Central memory CD4-positive, alpha-beta T cell (primary cell): ENCODE results near the gene TANGO2.
A peak's percentile ranks its signal among the peaks of the same experiment; 100 is the strongest.
"Not testable (repeated sequence)": the region's sequence is repeated elsewhere in the genome, so short reads cannot be mapped to it uniquely, and the experiment has no call there.

Experiments
- DNase-seq: peaks from one replicate; pipeline ENCODE4 v3.0.0; 2022

Gene TANGO2

DNA sequence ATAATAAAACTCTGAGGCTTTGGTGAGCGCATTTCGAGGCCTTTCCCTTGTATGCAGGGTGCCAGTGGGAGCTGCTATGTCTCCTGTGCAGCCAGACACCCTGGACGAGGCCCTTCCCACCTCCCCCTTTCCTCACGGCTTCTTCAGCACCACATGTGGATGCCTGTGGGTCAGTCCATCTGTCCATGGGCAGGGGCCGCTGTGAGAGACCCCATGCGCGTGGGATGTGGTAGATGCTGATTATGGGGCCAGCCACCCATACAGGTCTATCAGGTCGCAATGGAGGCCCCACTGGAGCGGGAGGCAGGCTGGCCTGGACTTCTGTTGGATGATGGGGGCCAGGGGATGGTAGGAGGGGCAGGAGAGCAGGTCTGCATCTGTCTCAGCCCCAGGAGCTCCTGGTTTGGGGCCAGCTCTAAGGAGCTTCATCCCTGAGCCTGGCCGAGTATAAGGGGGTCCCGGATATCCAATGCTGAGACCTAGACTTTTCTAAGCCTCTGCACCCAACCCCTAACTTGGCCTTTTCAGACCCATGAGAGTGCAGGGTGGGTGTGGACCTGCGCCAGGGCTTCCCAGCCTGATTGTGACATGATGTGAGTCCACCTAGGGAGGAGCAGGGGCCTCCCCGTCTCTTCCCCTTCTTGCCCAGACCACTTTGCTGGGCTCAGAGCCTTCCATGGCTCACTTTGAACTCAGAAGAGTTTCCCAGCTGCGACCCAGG lies 45.1 kb downstream of the TANGO2 start:
- DNase-seq = no peak

DNA sequence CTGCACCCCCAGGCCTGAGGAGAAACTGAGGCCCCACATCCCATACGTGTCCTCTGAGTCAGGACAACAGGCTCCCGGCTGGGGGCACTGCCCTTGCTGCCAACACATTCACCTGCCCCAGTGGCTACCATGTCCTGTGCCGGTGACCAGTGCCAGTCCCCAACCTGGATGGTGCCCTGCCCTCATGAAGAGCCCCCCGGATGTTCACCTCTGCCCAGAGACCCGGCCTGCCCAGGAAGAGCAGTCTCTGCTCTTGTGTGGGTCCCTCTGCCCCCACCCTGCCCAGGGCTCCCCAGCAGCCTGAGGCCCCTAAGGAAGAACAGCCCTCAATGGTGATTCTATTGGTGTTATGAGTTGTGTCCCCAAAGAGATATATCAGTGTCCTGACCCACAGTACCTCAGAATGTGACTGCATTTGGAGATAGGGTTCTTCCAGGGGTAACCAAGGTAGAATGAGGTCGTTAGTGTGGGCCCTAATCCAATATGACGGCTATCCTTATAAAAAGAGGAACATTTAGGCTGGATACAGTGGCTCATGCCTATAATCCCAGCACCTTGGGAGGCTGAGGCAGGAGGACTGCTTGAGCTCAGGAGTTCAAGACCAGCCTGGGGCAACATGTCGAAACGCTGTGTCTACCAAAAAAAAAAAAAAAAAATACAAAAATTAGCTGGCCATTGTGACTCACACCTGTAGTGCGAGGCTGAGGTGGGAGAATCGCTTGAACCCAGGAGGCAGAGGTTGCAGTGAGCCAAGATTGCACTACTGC lies 45.9 kb downstream of the TANGO2 start:
- DNase-seq = no peak

DNA sequence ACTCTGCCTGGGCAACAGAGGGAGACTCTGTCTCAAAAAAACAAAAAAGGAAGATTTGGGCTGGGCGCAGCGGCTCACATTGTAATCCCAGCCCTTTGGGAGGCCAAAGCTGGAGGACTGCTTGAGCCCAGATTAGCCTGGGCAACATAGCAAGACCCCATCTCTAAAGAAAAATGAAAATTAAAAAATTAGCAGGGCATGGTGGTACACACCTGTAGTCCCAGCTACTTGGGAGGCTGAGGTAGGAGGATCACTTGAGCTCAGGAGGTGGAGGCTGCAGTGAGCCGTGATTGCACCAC lies 46.4 kb downstream of the TANGO2 start:
- not testable (repeated sequence) for DNase-seq

DNA sequence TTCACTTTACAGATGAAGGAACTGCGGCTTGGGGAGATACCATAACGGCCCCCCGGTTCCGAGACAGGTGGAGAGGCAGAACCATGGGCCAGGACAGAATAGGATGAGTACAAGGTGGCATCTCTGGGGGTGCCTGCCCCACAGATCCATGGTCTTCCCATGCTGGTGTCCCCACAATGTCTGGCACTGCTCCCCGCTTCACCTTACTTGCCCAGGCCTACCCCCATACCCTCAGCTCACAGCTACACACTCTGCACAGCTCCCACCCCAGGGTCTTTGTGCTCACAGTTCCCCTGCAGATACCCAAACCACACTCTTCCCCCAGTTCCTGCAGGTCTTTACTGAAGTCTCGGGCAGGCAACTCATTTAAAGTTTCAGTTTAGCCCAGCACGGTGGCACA lies 47.7 kb downstream of the TANGO2 start:
- DNase-seq = no peak

DNA sequence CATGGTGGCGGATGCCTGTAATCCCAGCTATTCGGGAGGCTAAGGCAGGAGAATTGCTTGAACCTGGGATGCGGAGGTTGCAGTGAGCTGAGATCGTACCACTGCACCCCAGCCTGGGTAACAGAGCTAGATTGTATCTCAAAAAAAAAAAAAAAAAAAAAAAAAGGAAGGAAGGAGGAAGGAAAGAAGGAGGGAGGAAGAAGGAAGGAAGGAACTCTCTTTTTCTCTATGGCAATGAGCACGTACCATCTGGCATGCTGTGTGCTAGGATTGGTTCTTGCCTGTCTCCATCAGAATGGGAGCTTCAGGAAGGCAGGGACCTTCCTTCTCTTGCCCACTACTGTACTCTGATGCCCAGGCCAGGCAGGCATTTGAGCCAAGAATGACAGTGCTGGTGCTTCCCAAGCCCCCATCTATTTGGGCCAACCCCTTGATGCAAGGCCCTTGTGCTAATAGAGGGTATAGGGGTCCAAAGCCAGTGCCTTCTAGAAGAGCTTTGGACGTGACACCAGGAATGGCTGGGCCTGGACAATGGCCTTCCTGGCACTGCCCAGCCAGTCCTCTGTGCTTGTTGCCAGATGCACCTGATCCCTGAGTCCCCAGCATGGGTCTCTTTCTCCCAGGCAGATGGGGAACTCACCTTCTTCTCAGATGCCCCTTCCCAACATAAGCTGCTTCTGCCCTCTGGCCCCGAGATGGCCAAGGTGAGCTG lies 48.6 kb downstream of the TANGO2 start:
- DNase-seq = no peak

DNA sequence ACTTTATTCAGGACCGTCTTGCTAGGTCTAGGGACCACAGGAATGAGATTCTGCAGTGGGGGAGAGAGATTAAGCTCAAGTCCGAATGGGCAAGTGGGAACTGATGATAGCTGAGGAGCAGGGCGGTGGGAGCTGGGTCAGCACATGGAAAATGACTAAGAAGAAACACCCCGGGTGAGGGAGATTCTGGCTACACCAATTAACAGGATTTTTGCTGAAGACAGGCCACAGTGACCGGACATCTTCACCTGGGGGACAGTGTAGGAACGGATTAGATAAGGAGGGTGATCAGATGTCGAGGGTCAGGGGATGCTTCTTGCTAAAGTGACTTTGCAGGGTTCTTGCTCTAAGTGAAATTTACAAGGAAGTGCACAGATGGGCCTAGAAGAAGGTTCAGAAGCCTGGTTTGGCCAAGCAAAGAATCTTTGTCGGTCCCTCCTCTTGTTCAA lies 50.6 kb downstream of the TANGO2 start:
- DNase-seq = no peak

DNA sequence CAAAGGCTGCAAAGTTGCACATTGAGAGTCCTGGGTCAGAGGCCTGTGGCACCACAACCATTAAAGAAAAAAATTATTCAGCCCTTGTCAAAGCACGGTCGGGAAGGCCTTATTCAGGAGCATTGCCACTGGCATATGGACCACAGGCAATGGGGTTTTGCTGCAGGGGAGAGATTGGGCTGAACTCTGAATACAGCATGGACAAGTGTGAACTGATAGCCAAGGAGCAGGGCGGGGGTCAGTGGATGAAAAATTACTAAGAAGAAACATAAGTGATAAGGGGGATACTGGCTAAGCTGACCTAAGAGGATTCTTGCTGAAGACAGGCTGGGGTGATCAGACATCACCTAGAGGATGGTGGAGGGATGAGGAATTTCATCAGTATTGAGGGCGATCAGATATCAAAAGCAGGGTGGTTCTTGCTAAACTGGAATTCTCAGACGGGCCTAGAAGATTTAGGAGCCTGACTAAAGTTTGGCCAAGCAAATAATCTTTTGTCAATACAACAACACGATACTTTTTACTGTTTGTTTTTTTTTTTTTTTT lies 55.8 kb downstream of the TANGO2 start:
- DNase-seq = no peak

DNA sequence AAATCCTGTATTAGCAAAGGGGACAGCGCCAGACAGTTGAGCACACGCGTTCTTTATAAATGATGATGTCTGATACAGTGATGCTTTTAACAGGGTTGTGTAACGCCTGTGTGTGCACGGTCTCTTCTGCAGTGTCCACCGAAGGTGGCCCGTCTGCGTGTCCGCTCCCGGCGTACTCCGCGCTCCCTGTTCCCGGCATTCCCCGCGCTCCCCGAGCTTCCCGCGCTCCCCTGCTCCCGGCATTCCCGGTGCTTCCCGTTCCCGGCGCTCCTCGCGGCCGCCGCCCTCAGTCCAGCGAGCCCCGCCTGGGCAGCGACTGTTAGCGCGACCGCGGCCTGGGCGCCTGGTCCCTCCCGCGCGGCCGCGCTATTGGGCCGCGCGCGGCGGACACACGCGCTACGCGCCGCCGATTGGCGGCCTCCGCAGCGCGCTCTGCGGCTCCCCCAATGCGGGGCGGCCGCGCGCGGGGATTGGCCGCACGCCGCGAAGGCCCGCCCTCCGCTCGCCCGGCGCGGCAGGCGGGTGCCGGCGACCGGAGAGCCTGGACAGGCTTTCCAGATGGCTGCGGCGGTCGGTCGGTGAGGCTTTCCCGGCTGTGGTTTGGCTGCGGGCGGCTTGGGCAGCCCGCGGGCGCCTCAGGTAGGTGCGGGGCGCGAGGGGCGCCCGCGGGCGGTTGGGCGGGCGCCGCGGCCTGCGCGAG lies 59.0 kb downstream of the TANGO2 start, which contains the start of gene DGCR8:
DGCR8 (plus strand) TSS at position 497 of the 700 bp plus-strand sequence. CDS start 5,723 bp downstream, outside the sequence.
- DNase-seq = peak; percentile 74

DNA sequence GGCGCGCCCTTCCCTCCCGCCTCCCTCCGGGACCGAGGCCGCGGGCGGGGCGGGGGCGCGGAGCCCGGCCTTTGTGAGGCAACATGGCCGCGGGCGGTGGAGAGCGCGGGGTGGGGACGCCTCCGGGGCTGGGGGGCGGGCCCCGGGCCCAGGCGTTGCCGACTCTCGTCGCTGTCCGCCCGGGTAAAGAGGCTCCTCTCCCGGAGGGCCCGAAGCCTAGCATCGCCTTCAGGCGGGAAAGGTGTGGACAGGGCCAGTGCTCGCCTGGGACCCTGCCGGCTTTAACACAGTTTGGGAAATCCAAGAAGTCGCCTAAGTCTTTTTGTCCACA lies 59.5 kb downstream of the TANGO2 start:
- DNase-seq = peak; percentile 73

DNA sequence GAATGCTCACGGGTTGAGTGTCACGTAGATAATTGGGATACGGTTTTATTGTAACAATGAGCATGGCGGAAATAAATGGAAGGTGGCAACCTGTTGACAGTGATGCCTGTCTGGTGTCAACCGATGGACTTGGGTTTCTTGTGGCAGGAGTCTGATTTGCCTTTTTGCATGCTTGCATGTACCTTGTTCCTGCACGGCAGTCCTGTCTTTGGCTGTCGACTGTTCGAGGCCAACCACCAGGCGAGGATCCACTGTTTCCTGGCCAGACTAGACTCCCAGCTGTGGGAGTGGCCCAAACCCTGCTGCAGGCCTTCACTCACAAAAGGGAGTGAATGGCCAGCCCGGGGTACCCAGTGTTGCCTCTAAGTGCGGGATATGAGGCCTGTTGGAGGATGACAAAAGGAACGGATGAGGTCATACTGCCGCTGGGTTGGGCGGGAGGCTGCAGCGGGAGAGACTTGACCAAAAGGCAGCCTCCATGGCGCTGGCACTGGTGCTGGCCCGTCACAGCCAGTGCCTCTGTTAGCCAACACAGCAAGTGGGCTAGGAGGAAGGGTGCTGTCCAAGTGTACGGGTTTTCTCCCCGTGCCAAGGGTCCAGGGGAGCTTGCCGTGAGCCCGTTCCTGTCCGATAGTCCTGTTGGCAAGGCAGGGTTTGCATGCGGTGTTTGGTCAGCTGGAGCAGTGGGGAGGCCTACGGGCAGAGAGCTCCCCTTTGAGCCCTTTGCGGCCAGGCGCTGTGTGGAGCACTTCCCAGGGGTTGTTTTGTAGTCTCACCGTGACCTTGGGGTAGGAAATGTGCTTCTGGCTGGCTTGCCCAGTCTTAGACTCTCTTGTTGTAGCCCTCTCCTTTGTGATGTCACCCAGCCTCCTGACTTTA lies 60.1 kb downstream of the TANGO2 start:
- no peak for DNase-seq

DNA sequence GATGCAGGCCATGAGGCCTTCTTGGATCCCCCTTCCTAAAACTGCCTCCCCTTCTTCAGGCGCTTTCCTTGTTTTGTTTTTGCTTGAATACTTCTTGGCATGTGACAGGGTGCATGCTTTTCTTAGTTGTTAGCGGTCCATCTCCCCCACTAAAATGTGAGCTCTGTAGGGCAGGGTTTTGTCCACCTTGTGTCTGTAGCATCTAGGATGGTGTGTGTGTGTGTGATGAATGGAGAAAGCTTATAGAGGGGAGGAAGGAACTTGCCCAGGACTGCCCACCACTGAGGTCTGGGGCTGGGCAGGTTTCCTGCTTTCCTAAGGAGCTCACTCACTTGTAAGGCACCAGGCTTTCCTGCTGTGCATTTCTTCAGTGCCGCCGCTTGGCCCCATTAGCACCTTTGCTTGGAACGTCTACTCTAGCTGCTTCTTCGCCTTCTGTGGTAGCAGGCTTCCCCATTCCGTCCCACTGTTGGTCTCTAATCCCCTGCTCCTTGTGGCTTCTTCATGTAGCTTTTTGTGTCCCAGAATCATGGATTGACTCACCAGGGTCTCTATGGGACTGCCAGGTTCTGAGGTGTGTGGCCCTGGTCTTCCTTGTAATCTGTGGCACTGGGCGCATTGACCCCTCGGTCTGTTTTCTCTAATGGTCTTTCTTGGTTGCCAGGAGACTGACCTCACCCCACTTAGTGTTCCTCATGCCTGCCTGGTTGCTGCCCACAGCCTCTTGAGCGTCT lies 62.4 kb downstream of the TANGO2 start:
- no peak for DNase-seq

DNA sequence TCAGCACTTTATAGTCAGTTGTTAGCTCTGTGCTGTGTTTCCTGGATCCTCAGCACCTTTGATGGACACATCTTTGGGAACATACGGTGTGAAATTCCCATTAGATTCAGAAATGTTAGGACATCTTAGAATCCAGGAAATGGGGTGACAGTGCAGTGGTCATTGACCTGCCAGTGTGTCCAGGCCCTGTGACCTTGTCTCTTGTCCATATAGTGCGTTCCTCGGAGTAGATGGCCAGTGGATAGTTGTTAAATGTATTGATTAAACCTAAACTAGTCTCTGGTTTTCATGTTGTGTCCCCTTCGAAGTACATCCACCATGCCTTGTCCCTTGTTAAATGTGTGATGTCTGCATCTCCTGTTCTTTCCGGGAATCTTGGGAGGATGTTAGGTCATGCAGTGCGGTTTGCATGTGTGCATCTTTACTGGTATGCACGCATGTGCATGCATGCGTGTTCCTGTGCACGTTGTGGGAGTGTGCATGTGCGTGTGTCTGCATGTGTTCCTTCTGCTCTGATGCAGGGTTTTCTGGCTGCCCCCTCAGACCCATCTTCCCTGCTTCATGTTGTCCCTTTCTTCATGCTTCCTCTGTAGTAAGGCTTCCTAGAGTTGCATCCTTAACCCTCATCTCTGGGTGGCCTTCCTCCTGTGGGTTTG lies 63.1 kb downstream of the TANGO2 start:
- DNase-seq = no peak

DNA sequence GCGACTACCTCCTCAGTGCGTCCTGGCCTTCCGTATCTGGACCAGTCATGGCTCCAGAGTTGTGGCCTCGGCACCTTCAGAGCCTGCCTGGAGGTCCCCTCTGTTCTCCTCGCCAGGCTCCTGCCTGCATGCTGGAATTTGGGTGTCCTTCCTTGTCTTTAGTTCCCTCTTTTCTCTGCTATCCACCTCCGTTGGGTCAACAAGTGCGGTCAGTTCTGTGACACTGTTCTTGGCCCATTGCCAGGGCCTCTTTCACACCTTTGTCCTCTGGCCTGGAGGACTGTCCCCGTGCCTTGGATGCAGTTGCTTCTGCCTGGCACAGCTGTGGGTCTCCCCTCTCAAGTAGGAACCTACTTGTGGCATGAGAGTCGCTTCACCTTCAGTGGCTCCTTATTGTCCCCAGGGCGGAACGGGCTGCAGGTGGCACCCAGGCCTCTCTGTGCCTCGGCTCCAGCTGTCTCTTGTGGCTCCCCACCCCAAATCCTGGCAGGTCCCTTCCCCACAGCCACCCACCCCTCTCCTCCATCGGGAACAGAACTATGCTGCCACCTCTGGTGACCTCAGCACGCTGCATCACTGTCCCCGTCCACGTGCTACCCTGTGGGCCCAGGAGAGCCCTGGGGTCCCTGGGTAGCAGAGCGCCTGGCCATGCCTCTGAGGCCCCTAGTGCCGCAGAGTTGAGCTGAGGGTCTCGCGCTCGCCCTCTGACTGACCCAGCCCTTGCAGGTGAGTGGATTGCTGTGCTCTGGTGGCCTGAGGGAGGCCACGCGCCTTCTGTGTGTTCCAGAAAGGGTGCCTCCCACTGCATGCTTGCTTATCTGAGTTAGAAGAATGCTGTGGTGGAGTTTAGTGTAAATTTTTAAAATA lies 63.9 kb downstream of the TANGO2 start:
- no peak for DNase-seq

DNA sequence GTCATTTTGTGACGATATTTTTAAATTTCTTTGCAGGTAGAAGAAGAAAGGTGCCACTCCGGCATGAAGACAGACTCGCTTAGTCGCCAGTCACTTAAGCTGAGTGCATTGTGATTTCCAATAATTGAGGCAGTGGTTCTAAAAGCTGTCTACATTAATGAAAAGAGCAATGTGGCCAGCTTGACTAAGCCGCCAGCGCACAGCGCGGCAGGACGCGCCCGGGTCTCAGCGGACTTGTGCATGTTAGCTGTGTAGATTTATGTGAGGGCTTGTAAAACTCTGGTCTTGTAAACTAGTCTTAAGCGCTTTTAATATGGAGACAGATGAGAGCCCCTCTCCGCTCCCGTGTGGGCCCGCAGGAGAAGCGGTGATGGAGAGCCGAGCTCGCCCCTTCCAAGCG lies 64.7 kb downstream of the TANGO2 start:
- no peak for DNase-seq

DNA sequence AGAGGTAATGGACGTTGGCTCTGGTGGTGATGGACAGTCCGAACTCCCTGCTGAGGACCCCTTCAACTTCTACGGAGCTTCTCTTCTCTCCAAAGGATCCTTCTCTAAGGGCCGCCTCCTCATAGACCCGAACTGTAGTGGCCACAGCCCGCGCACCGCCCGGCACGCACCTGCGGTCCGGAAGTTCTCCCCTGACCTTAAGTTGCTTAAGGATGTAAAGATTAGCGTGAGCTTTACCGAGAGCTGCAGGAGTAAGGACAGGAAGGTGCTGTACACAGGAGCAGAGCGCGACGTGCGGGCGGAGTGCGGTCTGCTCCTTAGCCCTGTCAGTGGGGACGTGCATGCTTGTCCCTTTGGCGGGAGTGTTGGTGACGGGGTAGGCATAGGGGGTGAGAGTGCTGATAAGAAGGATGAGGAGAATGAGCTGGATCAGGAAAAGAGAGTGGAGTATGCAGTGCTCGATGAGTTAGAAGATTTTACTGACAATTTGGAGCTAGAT lies 65.2 kb downstream of the TANGO2 start:
- DNase-seq = no peak

DNA sequence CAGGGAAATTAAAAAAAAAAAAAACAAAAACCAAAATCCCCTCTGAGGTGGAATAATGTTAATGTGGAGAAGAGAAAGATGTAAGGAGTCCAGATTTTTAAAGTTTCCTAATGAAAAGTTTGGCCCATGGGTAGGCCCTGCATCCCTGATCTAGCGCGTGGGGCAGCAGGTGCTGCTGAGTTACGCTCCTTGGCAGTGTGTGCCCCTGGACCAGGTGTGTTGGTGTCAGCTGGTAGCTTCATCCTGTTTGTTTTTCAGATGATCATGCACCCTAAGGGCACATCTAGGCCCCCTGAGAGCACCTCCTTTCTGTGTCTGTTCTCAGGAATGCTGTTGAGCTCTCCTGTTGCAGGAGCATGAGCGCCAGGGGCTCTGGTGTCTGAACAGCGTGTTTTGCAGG lies 65.9 kb downstream of the TANGO2 start:
- no peak for DNase-seq

DNA sequence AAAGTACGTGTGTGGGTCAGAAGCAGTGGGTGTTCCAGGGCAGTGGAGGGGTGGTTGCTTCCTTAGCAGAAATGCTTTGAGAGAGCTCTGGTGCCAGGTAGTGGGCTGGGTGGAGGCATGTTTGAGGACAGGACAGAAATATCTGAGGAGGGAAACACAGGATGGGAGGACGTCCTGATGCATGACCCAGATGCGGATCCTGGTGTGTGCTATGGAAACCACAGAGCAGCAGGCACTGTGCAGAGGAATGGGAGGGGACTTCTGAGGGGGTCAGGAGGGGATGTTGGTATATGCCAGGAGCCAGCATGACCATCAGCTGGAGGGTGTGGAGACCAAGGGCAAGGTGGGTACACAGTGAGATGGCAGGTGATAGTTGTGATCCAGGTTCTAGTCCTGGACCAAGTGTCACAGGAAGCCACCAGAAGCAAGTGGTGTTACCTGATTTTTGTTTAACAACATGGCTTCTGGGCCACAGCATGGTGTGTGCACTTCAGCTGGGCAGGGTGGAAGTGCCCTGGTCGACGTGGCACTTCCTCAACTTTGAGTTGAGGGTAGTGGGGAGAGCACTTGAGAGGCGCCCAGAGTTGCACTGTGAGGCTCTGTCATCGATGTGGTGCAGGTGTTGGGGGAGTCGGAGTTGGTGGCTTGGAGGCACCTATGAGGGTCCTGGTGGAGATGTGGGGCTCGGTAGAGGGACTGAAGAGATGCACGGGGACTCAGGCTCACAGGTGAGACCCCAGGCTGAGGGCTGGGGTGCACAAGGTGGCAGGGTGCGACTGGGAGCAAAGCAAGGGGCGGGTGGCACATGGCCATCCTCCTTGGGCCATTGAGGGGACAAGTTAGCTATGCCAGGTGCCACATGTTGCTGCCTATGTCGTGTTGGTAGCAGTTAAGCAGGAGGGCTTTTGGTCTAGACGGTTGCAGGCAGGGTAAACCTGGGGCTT lies 66.7 kb downstream of the TANGO2 start:
- DNase-seq = no peak

DNA sequence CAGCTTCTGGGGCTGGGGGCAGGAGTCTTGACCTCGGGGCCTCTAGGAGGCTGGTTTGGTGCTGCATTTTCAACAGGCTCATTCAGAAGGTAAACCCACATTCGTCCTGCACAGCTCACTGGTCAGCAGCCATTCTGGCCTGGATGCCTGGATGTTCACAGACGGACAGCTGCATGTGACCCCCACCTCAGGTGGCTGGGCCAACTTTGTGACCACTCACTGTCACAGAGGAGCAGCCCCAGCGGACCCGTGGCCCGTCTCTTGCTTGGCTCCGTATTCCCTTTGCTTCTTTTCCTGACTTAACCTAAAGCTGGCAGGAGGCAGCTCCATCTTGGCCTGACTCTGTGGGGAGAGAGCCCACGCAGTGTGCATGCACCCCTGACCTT lies 67.3 kb downstream of the TANGO2 start:
- no peak for DNase-seq
